HEK293 (cell line): ENCODE results near the gene CACNA1C.

ENCODE experiments used
- CTCF ChIA-PET: fragments of 350-600 bp; formaldehyde crosslinking; extraction: SDS; loops from one replicate; lab custom pipeline; 2021; ENCODE audit warnings: antibody characterized with exemption; lab: Yijun Ruan, JAX
- POLR2A ChIA-PET: fragments of 300-600 bp; formaldehyde crosslinking; extraction: SDS; loops from one replicate; lab custom pipeline; 2020; ENCODE audit warnings: antibody characterized with exemption, inconsistent platforms; lab: Yijun Ruan, JAX
- H3K27ac ChIP-seq: fragments of 200-500 bp; sonication (Bioruptor generic); 2 replicates; pipeline ENCODE4 v1.5.1; 2014; ENCODE audit warnings: low read depth, low read length, control low read depth, inconsistent platforms; ENCODE audit errors: extremely low read depth
- H3K36me3 ChIP-seq, 2 experiments: fragments of 200-500 bp in 1 of 2; sonication (Bioruptor generic) in 1 of 2; 1 replicate in 1 of 2; 2 replicates in 1 of 2; pipeline ENCODE4 v1.5.1; 2014 to 2017; ENCODE audit warnings: inconsistent platforms in 2 of 2, low read length in 2 of 2; ENCODE audit not compliant: control insufficient read depth in 2 of 2, insufficient read depth in 1 of 2
- H3K4me1 ChIP-seq: fragments of 200-500 bp; sonication (Bioruptor generic); 2 replicates; pipeline ENCODE4 v1.5.1; 2014; ENCODE audit warnings: mild to moderate bottlenecking, low read length, inconsistent platforms; ENCODE audit not compliant: control insufficient read depth, insufficient read depth
- H3K4me3 ChIP-seq: 2 replicates; pipeline ENCODE4 v1.5.1; 2011; ENCODE audit warnings: low read depth, mild to moderate bottlenecking, control low read depth, low read length, moderate library complexity
- H3K9me3 ChIP-seq: fragments of 200-500 bp; sonication (Bioruptor generic); 2 replicates; pipeline ENCODE4 v1.5.1; 2014; ENCODE audit warnings: low read depth, low read length, inconsistent platforms; ENCODE audit not compliant: control insufficient read depth, insufficient read depth
- BCL11A ChIP-seq: fragments of 450-650 bp; formaldehyde crosslinking; IDR thresholded peaks from 2 replicates; pipeline ENCODE4 v1.5.1; 2016; ENCODE audit warnings: low read depth, missing biosample characterization, missing genetic modification characterization
- HIC1 ChIP-seq: fragments of 450-650 bp; formaldehyde crosslinking; IDR thresholded peaks from 2 replicates; pipeline ENCODE4 v1.5.1; 2016; ENCODE audit warnings: missing biosample characterization, missing genetic modification characterization
- HOXA7 ChIP-seq: sonication (generic); formaldehyde crosslinking; IDR thresholded peaks from 2 replicates; pipeline ENCODE4 v1.8.1; 2022; ENCODE audit warnings: missing genetic modification reagents, borderline replicate concordance
- MYNN ChIP-seq: fragments of 450-650 bp; formaldehyde crosslinking; IDR thresholded peaks from 2 replicates; pipeline ENCODE4 v1.5.1; 2016; ENCODE audit warnings: missing biosample characterization, missing genetic modification characterization, borderline replicate concordance
- REST ChIP-seq: fragments of 450-650 bp; formaldehyde crosslinking; IDR thresholded peaks from 2 replicates; pipeline ENCODE4 v1.5.1; 2016; ENCODE audit warnings: missing biosample characterization, missing genetic modification characterization
- SETDB1 ChIP-seq: IDR thresholded peaks from one replicate; pipeline ENCODE4 v1.6.1; 2017; ENCODE audit warnings: mild to moderate bottlenecking, low read length, moderate library complexity, mixed read lengths; ENCODE audit not compliant: insufficient read length
- SP3 ChIP-seq: fragments of 450-650 bp; formaldehyde crosslinking; IDR thresholded peaks from 2 replicates; pipeline ENCODE4 v1.5.1; 2016; ENCODE audit warnings: missing biosample characterization, missing genetic modification characterization
- YY1 ChIP-seq: fragments of 450-650 bp; formaldehyde crosslinking; IDR thresholded peaks from 2 replicates; pipeline ENCODE4 v1.5.1; 2018; ENCODE audit warnings: missing biosample characterization, missing genetic modification characterization
- YY2 ChIP-seq: fragments of 450-650 bp; formaldehyde crosslinking; IDR thresholded peaks from 2 replicates; pipeline ENCODE4 v1.5.1; 2016; ENCODE audit warnings: missing biosample characterization, missing genetic modification characterization
- ZBTB20 ChIP-seq: fragments of 450-650 bp; formaldehyde crosslinking; IDR thresholded peaks from 2 replicates; pipeline ENCODE4 v1.5.1; 2016; ENCODE audit warnings: missing biosample characterization, missing genetic modification characterization
- ZBTB26 ChIP-seq: fragments of 450-650 bp; formaldehyde crosslinking; optimal IDR thresholded peaks from 2 replicates; pipeline ENCODE3; 2016; ENCODE audit warnings: missing biosample characterization, mild to moderate bottlenecking, missing genetic modification characterization
- ZBTB7A ChIP-seq: fragments of 450-650 bp; formaldehyde crosslinking; IDR thresholded peaks from 2 replicates; pipeline ENCODE4 v1.5.1; 2016; ENCODE audit warnings: low read depth, missing biosample characterization, missing genetic modification characterization
- ZNF155 ChIP-seq: fragments of 450-650 bp; formaldehyde crosslinking; IDR thresholded peaks from 2 replicates; pipeline ENCODE4 v1.5.1; 2016; ENCODE audit warnings: missing biosample characterization, missing genetic modification characterization
- ZNF302 ChIP-seq: fragments of 450-650 bp; formaldehyde crosslinking; IDR thresholded peaks from 2 replicates; pipeline ENCODE4 v1.5.1; 2016; ENCODE audit warnings: missing biosample characterization, missing genetic modification characterization, low read depth
- ZNF366 ChIP-seq: fragments of 450-650 bp; formaldehyde crosslinking; conservative IDR thresholded peaks from 2 replicates; pipeline ENCODE4 v1.5.1; 2016; ENCODE audit warnings: missing biosample characterization, missing genetic modification characterization
- ZNF391 ChIP-seq: fragments of 450-650 bp; formaldehyde crosslinking; IDR thresholded peaks from 2 replicates; pipeline ENCODE4 v1.5.1; 2016; ENCODE audit warnings: low read depth, missing biosample characterization, missing genetic modification characterization, borderline replicate concordance
- ZNF394 ChIP-seq: fragments of 450-650 bp; formaldehyde crosslinking; IDR thresholded peaks from 2 replicates; pipeline ENCODE4 v1.5.1; 2016; ENCODE audit warnings: missing biosample characterization, missing genetic modification characterization, mild to moderate bottlenecking, moderate library complexity, borderline replicate concordance
- ZNF404 ChIP-seq: fragments of 450-650 bp; formaldehyde crosslinking; IDR thresholded peaks from 2 replicates; pipeline ENCODE4 v1.5.1; 2017; ENCODE audit warnings: missing biosample characterization, missing genetic modification characterization
- ZNF544 ChIP-seq: fragments of 450-650 bp; formaldehyde crosslinking; IDR thresholded peaks from 2 replicates; pipeline ENCODE4 v1.5.0; 2017; ENCODE audit warnings: missing biosample characterization, missing genetic modification characterization
- ZNF560 ChIP-seq: fragments of 450-650 bp; formaldehyde crosslinking; IDR thresholded peaks from 2 replicates; pipeline ENCODE4 v1.5.1; 2017; ENCODE audit warnings: missing biosample characterization, missing genetic modification characterization, borderline replicate concordance
- ZNF600 ChIP-seq: fragments of 450-650 bp; formaldehyde crosslinking; IDR thresholded peaks from 2 replicates; pipeline ENCODE4 v1.5.1; 2016; ENCODE audit warnings: missing biosample characterization, missing genetic modification characterization
- ZNF747 ChIP-seq: fragments of 450-650 bp; formaldehyde crosslinking; IDR thresholded peaks from 2 replicates; pipeline ENCODE4 v1.5.1; 2016; ENCODE audit warnings: missing biosample characterization, missing genetic modification characterization
- ZNF792 ChIP-seq: fragments of 450-650 bp; formaldehyde crosslinking; IDR thresholded peaks from 2 replicates; pipeline ENCODE4 v1.5.1; 2016; ENCODE audit warnings: missing biosample characterization, missing genetic modification characterization
- ZNF830 ChIP-seq: fragments of 450-650 bp; IDR thresholded peaks from 2 replicates; pipeline ENCODE4 v1.5.0; 2018; ENCODE audit warnings: missing biosample characterization, missing genetic modification characterization, low read depth, mild to moderate bottlenecking, moderate library complexity
- ZNF843 ChIP-seq: fragments of 450-650 bp; formaldehyde crosslinking; IDR thresholded peaks from 2 replicates; pipeline ENCODE4 v1.5.1; 2016; ENCODE audit warnings: missing biosample characterization, missing genetic modification characterization
- ZSCAN18 ChIP-seq: fragments of 450-650 bp; formaldehyde crosslinking; IDR thresholded peaks from 2 replicates; pipeline ENCODE4 v1.5.1; 2016; ENCODE audit warnings: missing biosample characterization, missing genetic modification characterization

Gene CACNA1C

GRCh38 chr12:2016862-2017545 lies 35.8 kb upstream of the CACNA1C start:
- no peak overlapping the region for H3K4me3 ChIP-seq
- CTCF ChIA-PET: interaction anchor here (0.6 to 1.7 kb wide), 5 partner anchors 10 to 1281 kb away, joined by 3 to 8 read pairs (median 3); no protein-coding TSS in a partner anchor
- no peaks in the 10 kb centered on the region for H3K36me3 ChIP-seq
- POLR2A ChIA-PET: interaction anchor here (0.7 kb wide), 1 partner anchor 547 kb away, joined by 3 read pairs; no protein-coding TSS in a partner anchor
- no peak for TF ChIP-seq ZNF843 (tag by site-specific recombination)
- TF ChIP-seq REST (tag by site-specific recombination): no peak
- no peak for TF ChIP-seq ZBTB20 (tag by site-specific recombination)
- TF ChIP-seq YY1 (tag by site-specific recombination): no peak
- no peak for TF ChIP-seq ZSCAN18 (tag by site-specific recombination)
- no peak for TF ChIP-seq SP3 (tag by site-specific recombination)
- TF ChIP-seq HIC1: no peak
- TF ChIP-seq YY2 (tag by site-specific recombination): no peak
- TF ChIP-seq ZBTB7A (tag by site-specific recombination): no peak
- no peak for TF ChIP-seq ZNF394
- no peaks in the 10 kb centered on the region for H3K9me3 ChIP-seq
- H3K27ac ChIP-seq: no peak overlapping the region
- peaks cover 3% of the 10 kb centered on the region for H3K4me1 ChIP-seq

- ChIA-PET POLR2A (interaction anchor here (0.7 kb wide), 1 partner anchor 548 kb away, joined by 3 read pairs; no protein-coding TSS in a partner anchor), CTCF (interaction anchor here (0.6 to 1.9 kb wide), 8 partner anchors 10 to 1282 kb away, joined by 3 to 8 read pairs (median 3); partner anchors contain the start of gene DCP1B)
- H3K27ac ChIP-seq: no peak overlapping the region
- H3K36me3 ChIP-seq: no peaks in the 10 kb centered on the region
- no peaks in the 10 kb centered on the region for H3K9me3 ChIP-seq
- no peak overlapping the region for H3K4me3 ChIP-seq
- H3K4me1 ChIP-seq: peaks cover 3% of the 10 kb centered on the region
- TF ChIP-seq ZNF366 (no peak), ZNF747 (no peak), ZNF302 (tag by site-specific recombination) (no peak), MYNN (tag by site-specific recombination) (peak; percentile 46; the same call in 1 of the 2 replicates), HOXA7 (CRISPR knock-in tag) (no peak), ZNF391 (tag by site-specific recombination) (no peak), ZNF560 (tag by site-specific recombination) (no peak), ZNF155 (tag by site-specific recombination) (no peak), ZNF830 (tag by site-specific recombination) (no peak), ZNF792 (no peak), ZBTB26 (tag by site-specific recombination) (no peak), ZNF404 (tag by site-specific recombination) (no peak), SETDB1 (no peak), ZNF600 (tag by site-specific recombination) (peak; percentile 36; the same call in 1 of the 2 replicates), BCL11A (tag by site-specific recombination) (no peak), ZNF544 (tag by site-specific recombination) (no peak)
Measured at GRCh38 chr12:2017546-2018337, 35.0 kb upstream of the CACNA1C start.
